ENCODE data around the gene EPN3.

DNA sequence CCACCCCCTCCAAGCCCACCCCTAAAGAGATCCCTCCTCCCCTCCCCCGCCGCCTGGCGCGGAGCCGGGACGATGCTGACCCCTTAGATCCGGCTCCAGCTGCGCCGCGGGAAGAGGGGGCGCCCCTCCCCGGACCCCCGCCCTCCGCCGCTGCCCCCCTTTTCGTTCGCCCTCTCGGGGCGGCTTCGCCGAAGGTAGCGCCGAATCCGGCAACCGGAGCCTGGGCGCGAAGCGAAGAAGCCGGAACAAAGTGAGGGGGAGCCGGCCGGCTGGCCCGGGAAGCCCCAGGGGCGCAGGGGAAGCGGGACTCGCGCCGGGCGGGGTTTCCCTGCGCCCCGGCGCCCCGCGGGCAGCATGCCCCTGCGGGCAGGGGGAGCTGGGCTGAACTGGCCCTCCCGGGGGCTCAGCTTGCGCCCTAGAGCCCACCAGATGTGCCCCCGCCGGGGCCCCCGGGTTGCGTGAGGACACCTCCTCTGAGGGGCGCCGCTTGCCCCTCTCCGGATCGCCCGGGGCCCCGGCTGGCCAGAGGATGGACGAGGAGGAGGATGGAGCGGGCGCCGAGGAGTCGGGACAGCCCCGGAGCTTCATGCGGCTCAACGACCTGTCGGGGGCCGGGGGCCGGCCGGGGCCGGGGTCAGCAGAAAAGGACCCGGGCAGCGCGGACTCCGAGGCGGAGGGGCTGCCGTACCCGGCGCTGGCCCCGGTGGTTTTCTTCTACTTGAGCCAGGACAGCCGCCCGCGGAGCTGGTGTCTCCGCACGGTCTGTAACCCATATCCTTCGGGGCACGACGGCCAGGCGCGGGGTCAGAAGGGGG lies 28.6 kb downstream of the EPN3 start:
- TF ChIP-seq, protein P1, sequence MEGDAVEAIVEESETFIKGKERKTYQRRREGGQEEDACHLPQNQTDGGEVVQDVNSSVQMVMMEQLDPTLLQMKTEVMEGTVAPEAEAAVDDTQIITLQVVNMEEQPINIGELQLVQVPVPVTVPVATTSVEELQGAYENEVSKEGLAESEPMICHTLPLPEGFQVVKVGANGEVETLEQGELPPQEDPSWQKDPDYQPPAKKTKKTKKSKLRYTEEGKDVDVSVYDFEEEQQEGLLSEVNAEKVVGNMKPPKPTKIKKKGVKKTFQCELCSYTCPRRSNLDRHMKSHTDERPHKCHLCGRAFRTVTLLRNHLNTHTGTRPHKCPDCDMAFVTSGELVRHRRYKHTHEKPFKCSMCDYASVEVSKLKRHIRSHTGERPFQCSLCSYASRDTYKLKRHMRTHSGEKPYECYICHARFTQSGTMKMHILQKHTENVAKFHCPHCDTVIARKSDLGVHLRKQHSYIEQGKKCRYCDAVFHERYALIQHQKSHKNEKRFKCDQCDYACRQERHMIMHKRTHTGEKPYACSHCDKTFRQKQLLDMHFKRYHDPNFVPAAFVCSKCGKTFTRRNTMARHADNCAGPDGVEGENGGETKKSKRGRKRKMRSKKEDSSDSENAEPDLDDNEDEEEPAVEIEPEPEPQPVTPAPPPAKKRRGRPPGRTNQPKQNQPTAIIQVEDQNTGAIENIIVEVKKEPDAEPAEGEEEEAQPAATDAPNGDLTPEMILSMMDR (conservative IDR thresholded peaks at IDR 0.05; ENCODE audit: low read length): no peak
- TF ChIP-seq EZH2phosphoT487 (IDR thresholded peaks at IDR 0.05; ENCODE audit: borderline replicate concordance): no peak

Data from Loucy (cell line).